ENCODE measurements around the gene GPC5.

The GPC5 gene

DNA sequence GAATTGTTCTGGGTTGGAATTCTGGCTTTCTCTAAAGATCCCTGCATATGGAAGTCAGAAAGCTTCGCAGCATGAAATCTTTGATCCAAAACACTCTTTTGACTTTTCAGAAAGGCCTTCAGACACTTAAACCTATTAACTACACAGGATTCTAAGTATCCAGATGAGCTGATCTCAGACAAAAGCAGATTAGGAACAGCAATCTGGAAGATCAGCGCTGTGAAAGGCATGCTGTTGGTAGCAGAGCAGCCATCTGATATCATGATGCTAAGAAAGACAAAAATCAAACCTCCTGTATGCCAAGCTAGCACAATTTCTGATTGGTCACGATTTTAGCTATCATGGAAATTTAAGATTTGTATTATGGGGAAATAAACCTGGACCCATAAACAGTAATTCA lies 589.9 kb downstream of the GPC5 start:
- ATAC-seq, result no peak
- Mint-ChIP-seq H3K4me1 (no peaks in the 10 kb centered on the region), H3K36me3 (no peaks in the 10 kb centered on the region), H3K4me3 (no peak overlapping the region), H3K27me3 (no peaks in the 10 kb centered on the region), H3K27ac (no peak overlapping the region), H3K9me3 (peaks cover 2% of the 10 kb centered on the region)

DNA sequence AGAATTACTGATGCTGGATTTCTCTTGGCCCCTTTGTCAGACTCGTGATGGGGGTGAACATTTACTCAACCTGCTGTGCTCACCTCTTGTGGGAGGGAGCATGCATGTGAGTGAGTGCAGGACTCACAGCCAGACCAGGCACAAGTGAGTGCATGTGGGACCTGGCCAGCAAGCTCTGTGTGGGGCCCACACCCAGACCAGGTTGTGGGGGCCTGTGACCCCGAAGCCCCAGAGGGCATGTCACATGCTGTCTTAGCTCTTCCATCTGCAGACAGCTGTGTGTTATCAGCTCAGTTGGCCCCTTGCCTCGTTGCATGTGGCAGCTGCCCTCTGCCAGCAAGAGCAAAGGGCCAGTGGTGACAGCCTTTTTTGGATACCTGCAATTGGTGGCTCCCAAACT lies 614.4 kb downstream of the GPC5 start:
- no peaks in the 10 kb centered on the region for H3K27me3 Mint-ChIP-seq
- no peaks in the 10 kb centered on the region for H3K36me3 Mint-ChIP-seq
- H3K4me3 Mint-ChIP-seq, result no peak overlapping the region
- ATAC-seq, result no peak
- no peaks in the 10 kb centered on the region for H3K4me1 Mint-ChIP-seq
- H3K27ac Mint-ChIP-seq, result no peak overlapping the region
- H3K9me3 Mint-ChIP-seq, result peaks cover 6% of the 10 kb centered on the region

DNA sequence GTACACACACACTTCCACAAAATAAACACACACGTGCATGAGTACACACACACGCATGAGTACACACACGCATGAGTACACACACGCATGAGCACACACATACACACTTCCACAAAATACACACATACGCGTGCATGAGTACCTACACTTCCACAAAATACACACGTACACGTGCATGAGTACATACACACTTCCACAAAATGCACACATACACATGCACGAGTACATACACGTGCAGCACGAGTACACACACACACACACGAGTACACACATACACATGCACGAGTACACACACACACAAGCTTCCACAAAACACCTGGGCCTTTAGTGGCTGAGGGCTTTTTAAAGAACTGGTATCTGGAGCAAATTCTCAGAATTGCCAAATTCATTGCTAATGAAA lies 619.3 kb downstream of the GPC5 start:
- no peaks in the 10 kb centered on the region for H3K36me3 Mint-ChIP-seq
- H3K9me3 Mint-ChIP-seq, result peaks cover 5% of the 10 kb centered on the region
- no peaks in the 10 kb centered on the region for H3K27me3 Mint-ChIP-seq
- no peaks in the 10 kb centered on the region for H3K4me1 Mint-ChIP-seq
- H3K4me3 Mint-ChIP-seq, result no peak overlapping the region
- H3K27ac Mint-ChIP-seq, result no peak overlapping the region
- no peak for ATAC-seq

DNA sequence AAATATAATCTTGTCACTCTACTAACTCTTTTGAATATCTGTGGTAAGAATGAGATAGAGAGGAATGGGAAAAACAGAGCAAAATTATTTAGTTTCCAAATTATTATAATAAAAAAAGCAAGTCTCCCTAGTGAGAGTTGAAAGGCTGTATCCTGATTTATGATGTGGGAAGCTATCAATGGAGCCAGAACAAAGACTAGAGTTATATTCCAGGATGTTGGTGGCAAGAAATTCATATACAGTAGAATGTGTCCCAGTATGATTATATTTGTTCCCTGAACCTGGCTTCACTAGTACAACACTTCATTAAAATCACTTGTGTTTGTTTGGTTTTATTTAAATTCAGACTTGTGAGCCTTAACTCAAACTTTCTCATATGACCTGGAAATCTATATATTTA lies 630.3 kb downstream of the GPC5 start:
- H3K36me3 Mint-ChIP-seq, result no peaks in the 10 kb centered on the region
- H3K27me3 Mint-ChIP-seq, result no peaks in the 10 kb centered on the region
- peaks cover 8% of the 10 kb centered on the region for H3K9me3 Mint-ChIP-seq
- ATAC-seq, result no peak
- H3K27ac Mint-ChIP-seq, result no peak overlapping the region
- no peak overlapping the region for H3K4me3 Mint-ChIP-seq
- no peaks in the 10 kb centered on the region for H3K4me1 Mint-ChIP-seq

DNA sequence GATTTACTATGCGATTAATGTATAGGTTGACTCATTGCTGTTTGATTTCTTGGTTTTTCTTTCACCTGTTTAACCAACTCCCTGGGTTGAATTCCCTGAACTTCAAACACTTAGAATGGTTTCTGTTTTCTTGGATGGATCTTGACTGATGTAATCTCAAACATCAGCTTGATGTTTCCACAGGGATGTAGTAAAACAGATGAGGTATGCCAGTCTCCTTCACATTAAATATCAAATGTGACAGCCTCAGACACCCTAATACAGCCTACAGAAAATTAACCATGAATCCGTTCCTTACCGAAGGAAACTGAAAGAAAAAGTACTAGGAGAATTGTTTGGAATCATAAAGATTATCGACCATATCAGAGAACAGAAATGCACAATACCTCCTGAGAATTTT lies 631.2 kb downstream of the GPC5 start:
- ATAC-seq, result no peak
- Mint-ChIP-seq H3K36me3 (no peaks in the 10 kb centered on the region), H3K27me3 (no peaks in the 10 kb centered on the region), H3K27ac (no peak overlapping the region), H3K9me3 (peaks cover 8% of the 10 kb centered on the region), H3K4me3 (no peak overlapping the region), H3K4me1 (no peaks in the 10 kb centered on the region)

DNA sequence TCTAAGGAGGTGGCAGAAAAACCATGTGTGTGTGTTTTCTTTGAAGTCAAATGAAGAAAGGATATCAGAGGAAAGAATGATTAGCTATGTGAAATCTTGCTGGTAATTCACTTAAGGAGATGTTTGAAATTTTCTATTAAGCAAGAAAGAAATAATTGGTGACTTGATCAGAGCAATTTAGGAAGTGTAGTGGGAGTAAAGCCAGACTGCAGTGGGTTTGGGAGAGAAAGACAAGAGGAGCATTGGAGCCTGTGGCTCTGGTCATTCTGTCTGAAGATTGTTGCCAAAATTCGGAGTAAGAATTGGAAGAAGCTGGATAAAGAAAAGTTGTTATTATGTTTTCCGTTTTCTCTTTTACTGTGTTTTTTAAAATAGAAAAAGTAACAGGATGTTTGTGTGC lies 640.5 kb downstream of the GPC5 start:
- Mint-ChIP-seq H3K4me1 (no peaks in the 10 kb centered on the region), H3K27me3 (no peaks in the 10 kb centered on the region), H3K27ac (no peak overlapping the region), H3K9me3 (no peaks in the 10 kb centered on the region), H3K4me3 (no peak overlapping the region), H3K36me3 (no peaks in the 10 kb centered on the region)
- ATAC-seq, result no peak

DNA sequence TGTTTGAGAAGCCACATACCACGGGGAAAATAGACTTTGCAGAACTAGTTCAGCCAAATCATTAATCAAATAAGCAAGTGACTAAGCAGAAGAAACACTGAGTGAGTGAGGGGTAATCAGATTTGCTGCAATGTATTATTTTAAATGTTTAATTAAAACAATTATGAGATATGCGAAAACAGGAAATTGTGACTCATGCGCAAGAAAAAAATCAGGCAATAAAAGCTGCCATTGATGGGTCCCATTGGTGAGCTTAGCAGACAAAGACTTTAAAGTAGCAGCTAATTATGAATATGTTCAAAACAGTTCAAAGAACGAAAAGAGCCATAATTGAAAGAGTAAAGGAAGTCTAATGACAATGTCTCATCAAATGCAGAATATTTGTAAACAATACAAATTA lies 644.1 kb downstream of the GPC5 start:
- no peaks in the 10 kb centered on the region for H3K9me3 Mint-ChIP-seq

DNA sequence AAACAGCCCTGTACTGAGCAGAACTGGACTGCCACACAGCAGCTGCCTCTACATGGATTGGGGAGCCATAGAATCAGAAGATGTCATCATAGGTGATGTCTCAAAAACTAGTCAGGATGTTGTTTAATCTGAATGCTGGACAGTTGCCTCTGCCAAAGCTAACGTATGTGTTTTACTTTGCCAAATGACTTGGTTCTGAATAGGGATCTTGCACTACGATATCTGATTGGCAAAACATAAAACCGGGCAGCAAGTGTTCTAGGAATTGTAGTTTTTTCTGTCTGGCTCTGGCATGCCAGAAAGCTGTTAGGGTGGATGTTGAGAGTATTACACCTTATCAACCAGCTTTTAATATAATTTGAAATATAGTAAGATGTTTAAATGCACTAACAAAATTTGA lies 645.9 kb downstream of the GPC5 start:
- no peak for ATAC-seq
- H3K27ac Mint-ChIP-seq, result no peak overlapping the region
- no peaks in the 10 kb centered on the region for H3K9me3 Mint-ChIP-seq
- no peaks in the 10 kb centered on the region for H3K4me1 Mint-ChIP-seq
- H3K36me3 Mint-ChIP-seq, result no peaks in the 10 kb centered on the region
- no peak overlapping the region for H3K4me3 Mint-ChIP-seq
- H3K27me3 Mint-ChIP-seq, result no peaks in the 10 kb centered on the region

More for the DNA sequence above, 644.1 kb downstream of the GPC5 start:
- Mint-ChIP-seq H3K36me3 (no peaks in the 10 kb centered on the region), H3K27me3 (no peaks in the 10 kb centered on the region), H3K4me1 (no peaks in the 10 kb centered on the region), H3K27ac (no peak overlapping the region), H3K4me3 (no peak overlapping the region)
- ATAC-seq, result no peak

DNA sequence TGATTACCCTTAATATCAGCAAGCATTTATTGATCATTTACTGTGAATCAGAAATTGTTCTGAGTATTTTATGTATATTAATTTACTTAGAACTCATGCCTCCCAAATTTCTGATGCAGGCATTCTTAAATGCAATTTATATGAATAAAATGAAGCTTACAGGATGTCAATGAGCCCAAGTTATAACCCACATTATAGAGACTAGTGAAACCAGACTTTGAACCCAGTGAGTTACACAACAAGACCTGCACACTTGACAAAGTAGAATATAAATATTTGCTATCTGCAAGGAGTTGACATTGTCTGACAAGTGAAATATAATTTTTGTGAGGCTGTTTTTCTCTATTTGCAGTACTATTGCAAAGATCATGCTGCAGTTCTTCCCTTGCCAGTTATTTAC lies 656.0 kb downstream of the GPC5 start:
- Mint-ChIP-seq H3K36me3 (no peaks in the 10 kb centered on the region), H3K27me3 (no peaks in the 10 kb centered on the region), H3K4me3 (no peak overlapping the region), H3K27ac (no peak overlapping the region), H3K9me3 (no peaks in the 10 kb centered on the region), H3K4me1 (no peaks in the 10 kb centered on the region)
- ATAC-seq, result no peak

DNA sequence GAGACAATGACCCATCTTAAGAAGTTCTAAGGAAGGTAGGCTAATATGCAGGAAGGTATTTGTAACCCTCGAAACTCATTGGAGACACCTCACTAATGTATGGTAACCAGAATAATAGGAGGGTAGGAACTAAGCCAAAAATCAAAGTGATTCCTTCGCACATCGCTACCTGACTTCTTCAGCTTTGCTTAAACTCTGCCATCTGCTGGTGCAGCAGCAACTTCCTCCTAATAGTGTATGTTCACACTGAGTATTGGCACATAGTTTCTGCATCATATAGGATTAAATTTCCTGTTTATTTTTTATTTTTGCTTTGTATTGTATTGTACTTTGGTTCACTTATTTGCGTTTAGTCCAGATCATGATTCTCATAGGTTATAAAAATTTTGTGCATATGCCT lies 676.2 kb downstream of the GPC5 start:
- Mint-ChIP-seq H3K27me3 (no peaks in the 10 kb centered on the region), H3K27ac (no peak overlapping the region), H3K36me3 (no peaks in the 10 kb centered on the region), H3K9me3 (peaks cover 3% of the 10 kb centered on the region), H3K4me3 (no peak overlapping the region), H3K4me1 (no peaks in the 10 kb centered on the region)
- ATAC-seq, result no peak

DNA sequence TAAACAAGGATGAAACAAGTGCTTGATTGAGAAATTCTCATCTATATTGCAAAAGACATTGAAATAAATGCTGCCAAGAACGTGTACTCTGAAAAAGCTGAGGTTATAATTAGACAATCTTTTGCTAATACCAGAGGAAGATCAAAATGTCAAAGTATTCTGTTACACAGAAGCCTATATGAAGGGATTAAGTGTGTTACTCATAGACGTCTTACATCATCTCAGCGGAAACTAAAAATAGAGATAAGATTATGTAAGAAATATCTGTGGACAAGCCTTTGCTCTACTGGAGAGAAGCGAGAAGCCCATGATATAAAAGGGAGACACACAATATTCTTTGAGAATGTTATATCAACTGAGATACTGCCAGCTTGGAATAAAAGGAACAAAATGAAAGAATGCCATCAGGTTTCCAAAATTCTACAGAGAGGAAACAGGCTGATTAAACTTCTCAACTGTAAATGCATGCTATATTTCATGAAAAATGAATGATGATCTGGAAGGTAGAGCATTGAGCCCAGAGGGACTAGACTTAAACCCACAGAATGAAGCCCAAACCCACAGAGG lies 699.0 kb downstream of the GPC5 start:
- Mint-ChIP-seq H3K4me1 (no peaks in the 10 kb centered on the region), H3K27me3 (no peaks in the 10 kb centered on the region), H3K36me3 (no peaks in the 10 kb centered on the region), H3K9me3 (peaks cover 10% of the 10 kb centered on the region), H3K4me3 (no peak overlapping the region), H3K27ac (no peak overlapping the region)
- no peak for ATAC-seq

DNA sequence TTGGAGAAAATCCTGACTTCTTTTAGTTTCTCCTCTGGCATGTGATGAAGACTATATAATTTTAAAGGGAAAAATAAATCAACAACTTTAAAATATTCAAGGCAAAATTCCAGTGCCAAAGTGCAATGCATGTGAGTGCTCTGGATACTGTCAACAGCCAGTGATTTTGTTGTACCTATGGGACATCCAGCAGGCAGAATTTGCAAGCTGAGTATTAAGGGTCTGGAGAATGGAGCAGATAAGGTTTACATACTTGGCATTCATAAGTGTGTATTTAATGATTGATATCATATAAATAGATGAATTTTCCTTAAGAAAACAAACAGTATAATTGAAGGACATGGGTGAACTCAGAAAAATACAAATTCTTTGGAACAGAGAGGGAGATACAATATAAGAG lies 703.4 kb downstream of the GPC5 start:
- Mint-ChIP-seq H3K27me3 (no peaks in the 10 kb centered on the region), H3K9me3 (peaks cover 5% of the 10 kb centered on the region), H3K4me1 (no peaks in the 10 kb centered on the region), H3K27ac (no peak overlapping the region), H3K4me3 (no peak overlapping the region), H3K36me3 (no peaks in the 10 kb centered on the region)
- no peak for ATAC-seq

DNA sequence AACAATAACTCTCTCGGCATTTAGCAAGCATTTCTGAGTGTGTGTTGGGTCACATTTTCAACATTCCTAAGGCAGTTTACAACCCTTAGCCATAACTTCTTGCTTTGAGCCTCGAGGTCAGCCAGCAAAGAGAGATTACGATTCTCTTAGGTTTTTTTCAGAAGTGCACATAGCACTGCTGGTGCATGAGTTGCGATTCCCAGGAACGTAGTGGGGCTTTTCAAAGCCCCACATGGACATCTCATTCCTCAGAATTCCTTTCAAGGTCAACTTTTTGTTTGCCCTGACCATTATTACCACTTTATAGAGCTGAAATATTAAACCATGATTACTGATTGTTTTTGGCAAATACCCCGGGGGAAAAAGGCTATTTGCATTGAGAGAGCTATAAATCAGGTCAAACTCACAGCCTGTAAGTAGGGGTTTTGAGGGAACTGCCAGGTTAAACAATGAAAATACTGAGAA lies 705.3 kb downstream of the GPC5 start:
- ATAC-seq, result no peak
- Mint-ChIP-seq H3K27me3 (no peaks in the 10 kb centered on the region), H3K27ac (no peak overlapping the region), H3K36me3 (no peaks in the 10 kb centered on the region), H3K4me1 (no peaks in the 10 kb centered on the region), H3K4me3 (no peak overlapping the region), H3K9me3 (peaks cover 4% of the 10 kb centered on the region)

DNA sequence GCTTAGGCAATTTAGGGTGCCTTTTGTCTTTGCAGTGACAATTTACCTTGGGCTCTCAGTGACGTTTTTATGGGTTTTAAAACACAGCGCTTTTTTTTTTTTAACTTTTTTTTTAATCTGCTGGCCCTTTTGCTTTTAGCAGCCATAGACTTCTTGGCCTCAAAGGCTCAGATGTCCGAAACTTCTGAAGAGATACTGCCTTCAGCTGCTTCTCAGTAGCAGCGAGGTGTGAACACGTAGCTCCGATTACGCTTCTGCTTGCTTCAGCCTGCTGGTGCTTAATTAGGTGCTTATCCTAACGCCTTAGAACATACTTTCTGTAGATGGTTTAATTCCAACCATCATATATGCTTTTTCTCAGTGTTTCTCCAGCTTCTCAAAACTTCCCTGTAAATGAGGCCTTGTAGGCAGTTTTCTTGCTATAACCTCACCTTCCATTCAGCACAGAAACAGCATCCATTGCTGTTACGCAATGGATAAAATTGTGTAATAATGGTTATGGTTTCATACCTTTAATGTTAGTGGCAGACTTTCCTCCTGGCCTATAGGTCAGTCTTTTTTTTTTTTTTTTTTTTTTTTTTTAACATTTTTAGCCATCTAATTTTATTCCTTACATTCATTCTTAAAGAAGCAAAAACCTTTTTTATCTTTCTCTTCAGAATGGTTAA lies 723.9 kb downstream of the GPC5 start:
- Mint-ChIP-seq H3K4me1 (no peaks in the 10 kb centered on the region), H3K36me3 (no peaks in the 10 kb centered on the region), H3K9me3 (peaks cover 8% of the 10 kb centered on the region), H3K27ac (no peak overlapping the region), H3K4me3 (no peak overlapping the region), H3K27me3 (no peaks in the 10 kb centered on the region)
- no peak for ATAC-seq

DNA sequence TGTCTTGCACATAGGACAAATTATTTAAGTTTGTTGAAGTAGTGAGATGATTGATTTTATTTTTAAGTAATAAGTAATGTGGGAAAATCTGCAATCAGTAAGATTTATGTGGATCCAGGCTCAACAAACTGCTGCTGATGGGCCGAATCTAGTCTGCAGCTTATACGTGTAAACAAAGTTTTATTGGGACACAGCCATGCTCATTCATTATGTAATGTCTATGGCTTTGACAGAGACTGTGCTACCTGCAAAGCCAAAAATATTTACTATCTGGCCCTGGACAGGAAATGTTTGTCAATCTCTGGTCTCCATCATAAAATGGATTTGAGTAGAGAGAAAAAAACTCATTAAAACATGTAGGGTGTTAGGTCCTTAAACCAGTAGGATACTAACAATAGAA lies 728.0 kb downstream of the GPC5 start:
- H3K4me1 Mint-ChIP-seq, result no peaks in the 10 kb centered on the region
- no peaks in the 10 kb centered on the region for H3K36me3 Mint-ChIP-seq
- peaks cover 5% of the 10 kb centered on the region for H3K9me3 Mint-ChIP-seq
- no peak overlapping the region for H3K27ac Mint-ChIP-seq
- no peak overlapping the region for H3K4me3 Mint-ChIP-seq
- no peak for ATAC-seq
- no peaks in the 10 kb centered on the region for H3K27me3 Mint-ChIP-seq

DNA sequence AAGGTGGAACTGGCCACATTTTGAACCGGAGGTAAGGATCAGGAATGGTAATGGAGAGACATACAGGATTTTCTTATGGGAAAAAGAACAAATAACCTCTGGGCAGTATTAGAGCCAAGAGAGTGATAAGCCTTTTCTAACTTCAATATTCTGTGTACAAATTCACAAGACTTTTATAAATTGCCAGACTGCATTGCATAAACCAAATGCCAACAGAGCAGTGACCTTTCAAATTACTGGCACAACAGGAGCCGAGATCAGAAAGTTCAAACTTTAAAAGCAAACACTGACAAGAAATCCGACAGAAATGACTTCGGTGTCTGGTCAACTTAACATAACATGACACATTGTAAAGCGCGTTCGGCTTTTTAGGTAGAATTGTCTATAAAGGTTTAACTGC lies 737.1 kb downstream of the GPC5 start:
- no peak overlapping the region for H3K27ac Mint-ChIP-seq

More for the DNA sequence above, 737.1 kb downstream of the GPC5 start:
- no peak for ATAC-seq
- Mint-ChIP-seq H3K27me3 (no peaks in the 10 kb centered on the region), H3K36me3 (no peaks in the 10 kb centered on the region), H3K4me3 (no peak overlapping the region), H3K9me3 (peaks cover under 1% of the 10 kb centered on the region), H3K4me1 (no peaks in the 10 kb centered on the region)
